ENCODE results near the gene WFDC1.

GRCh38 chr16:84254062-84254461 is 40.6 kb upstream of the WFDC1 start:
- no peak for TF ChIP-seq BMI1 (IDR thresholded peaks at IDR 0.05; ENCODE audit: borderline replicate concordance)
- no peak for TF ChIP-seq USF2 (IDR thresholded peaks at IDR 0.05; ENCODE audit: borderline replicate concordance, low read depth, low read length)
- TF ChIP-seq ZNF24 (IDR thresholded peaks at IDR 0.05) = no peak
- TF ChIP-seq ZNF274 (IDR thresholded peaks at IDR 0.05; ENCODE audit: insufficient read depth, insufficient read length) = no peak
- TF ChIP-seq BCL3 (IDR thresholded peaks at IDR 0.05; ENCODE audit: borderline replicate concordance, insufficient read depth, low read depth, low read length, poor library complexity, severe bottlenecking) = no peak
- TF ChIP-seq ZBTB33 (IDR thresholded peaks at IDR 0.05) = no peak
- no peak for TF ChIP-seq ZBTB40 (IDR thresholded peaks at IDR 0.05; ENCODE audit: borderline replicate concordance)
- TF ChIP-seq USF1 (IDR thresholded peaks at IDR 0.05; ENCODE audit: borderline replicate concordance, extremely low read length, insufficient read depth, low read depth, low read length) = no peak
- no peak for TF ChIP-seq POLR2A (IDR thresholded peaks at IDR 0.05; ENCODE audit: low read depth, low read length)
- TF ChIP-seq CBFB (IDR thresholded peaks at IDR 0.05; ENCODE audit: low read depth) = no peak
- TF ChIP-seq PBX3 (IDR thresholded peaks at IDR 0.05; ENCODE audit: insufficient replicate concordance, low read depth, low read length) = no peak
- TF ChIP-seq NFYB (IDR thresholded peaks at IDR 0.05; ENCODE audit: insufficient read depth, low read depth, low read length) = no peak
- no peak for TF ChIP-seq CREM (IDR thresholded peaks at IDR 0.05; ENCODE audit: low read depth)
